Stimulated activated naive CD4-positive, alpha-beta T cell (primary cell): ENCODE data around the gene PARD3B.

Source experiments
- DNase-seq, 6 experiments: peaks; one replicate each; lab custom pipeline; 2025; lab: John Stamatoyannopoulos, UW

The PARD3B gene

DNA sequence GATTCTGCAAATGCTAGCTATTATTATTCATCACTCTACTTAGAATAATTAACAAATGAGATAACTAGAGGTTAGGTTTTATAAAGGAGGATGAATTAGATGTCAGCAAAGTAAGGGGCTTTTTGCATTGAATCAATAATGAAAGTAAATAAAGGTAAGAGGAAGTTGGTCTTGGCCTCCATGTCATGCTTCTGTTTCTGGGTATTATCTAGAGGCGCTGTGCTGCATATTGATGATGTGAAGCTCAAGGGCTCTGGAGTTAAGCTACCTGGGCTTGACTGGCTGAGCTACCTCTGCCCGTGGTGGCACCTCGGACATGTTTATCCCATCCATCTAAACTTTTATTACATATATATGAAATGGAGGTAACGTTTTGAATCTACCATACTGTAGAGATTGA is 350.9 kb downstream of the PARD3B start:
- DNase-seq, result no peak

DNA sequence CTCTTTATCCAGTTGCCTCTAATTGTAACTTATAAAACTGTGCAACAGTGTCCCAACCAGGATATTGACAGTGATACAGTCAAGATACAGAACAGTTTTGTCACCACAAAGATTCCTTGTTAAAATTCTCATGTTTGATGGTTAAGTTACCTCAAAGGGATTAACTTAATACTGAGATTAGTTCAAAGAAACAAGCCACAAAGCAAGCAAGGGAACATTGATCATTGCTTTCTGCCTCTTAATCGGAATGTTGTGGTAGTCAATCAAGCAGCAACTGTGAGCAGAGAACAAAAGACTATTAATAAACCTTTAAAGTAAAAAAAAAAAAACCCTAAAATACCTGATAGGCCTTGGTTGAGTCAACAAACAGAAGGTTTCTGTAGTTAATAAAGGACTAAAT is 352.3 kb downstream of the PARD3B start:
- no peak for DNase-seq

- no peak for DNase-seq
Observed at GRCh38 chr2:204898928-204899640, 353.8 kb downstream of the PARD3B start.

GRCh38 chr2:204899983-204900382 is 354.7 kb downstream of the PARD3B start:
- no peak for DNase-seq

DNA sequence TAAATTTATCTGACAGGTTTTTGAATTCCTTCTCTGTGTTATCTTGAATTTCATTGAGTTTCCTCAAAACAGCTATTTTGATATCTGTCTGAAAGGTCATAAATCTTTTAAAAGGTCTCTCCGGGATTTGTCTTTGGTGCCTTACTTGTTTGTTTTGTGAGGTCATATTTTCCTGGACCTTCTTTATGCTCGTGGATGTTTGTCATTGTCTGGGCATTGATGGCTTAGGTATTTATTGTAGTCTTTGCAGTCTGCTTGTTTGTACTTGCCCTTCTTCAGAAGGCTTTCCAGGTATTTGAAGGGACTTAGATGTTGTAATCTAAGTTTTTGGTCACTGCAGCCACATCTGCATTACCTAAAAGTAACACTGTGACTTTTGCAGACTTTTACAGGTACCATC is 355.2 kb downstream of the PARD3B start:
- DNase-seq, result no peak

GRCh38 chr2:204900910-204901309 is 355.6 kb downstream of the PARD3B start:
- DNase-seq, result no peak

- DNase-seq, result no peak
Observed at GRCh38 chr2:204901591-204901990, 356.3 kb downstream of the PARD3B start.

GRCh38 chr2:204909791-204910190 is 364.5 kb downstream of the PARD3B start:
- DNase-seq, result no peak

DNA sequence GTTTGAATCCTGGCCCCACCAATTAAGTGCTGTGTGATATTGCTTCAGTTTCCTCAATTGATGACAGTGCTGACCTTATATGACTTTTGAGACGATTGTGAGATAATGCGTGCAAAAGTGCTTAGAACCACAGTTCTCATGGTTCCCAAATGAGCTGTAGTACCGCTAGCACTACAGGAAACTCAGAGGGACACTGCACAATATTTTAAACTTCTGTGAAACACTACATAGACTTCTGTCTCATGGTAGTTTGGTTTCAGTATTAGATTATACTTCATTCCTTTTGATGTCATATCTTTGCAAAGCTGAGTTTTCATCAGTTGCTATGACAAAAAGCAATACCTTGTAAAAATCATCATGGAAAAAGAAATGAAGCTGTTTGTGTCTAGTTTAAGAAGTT is 368.0 kb downstream of the PARD3B start:
- no peak for DNase-seq

DNA sequence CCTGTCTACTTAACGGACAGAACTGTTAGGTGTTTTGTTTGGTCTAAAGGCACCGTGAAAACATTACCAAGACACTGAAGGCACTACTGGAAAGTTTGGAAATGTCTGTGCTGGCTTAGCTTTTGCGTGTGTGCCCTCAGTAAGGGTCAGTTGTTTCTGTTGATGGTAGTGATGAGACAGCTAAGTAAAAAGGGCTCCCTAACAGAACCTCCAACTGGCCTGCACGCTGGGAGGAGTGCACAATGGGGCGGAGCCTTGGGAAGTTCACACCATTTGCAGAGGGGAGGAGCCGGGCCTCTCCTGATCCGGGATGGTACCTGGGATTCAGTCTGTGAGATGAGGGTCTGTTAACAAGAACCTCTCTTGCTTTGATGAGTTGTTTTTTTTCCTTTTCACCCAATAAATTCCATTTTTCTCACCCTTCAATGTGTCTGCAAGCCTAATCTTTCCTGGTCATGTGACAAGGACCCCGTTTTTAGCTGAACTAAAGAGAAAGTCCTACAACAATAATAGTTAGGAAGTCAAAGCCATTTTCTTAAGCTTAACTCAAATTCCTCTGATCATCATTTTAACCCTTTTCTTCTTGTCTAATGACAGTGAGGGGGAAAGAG is 368.7 kb downstream of the PARD3B start:
- DNase-seq, result no peak

DNA sequence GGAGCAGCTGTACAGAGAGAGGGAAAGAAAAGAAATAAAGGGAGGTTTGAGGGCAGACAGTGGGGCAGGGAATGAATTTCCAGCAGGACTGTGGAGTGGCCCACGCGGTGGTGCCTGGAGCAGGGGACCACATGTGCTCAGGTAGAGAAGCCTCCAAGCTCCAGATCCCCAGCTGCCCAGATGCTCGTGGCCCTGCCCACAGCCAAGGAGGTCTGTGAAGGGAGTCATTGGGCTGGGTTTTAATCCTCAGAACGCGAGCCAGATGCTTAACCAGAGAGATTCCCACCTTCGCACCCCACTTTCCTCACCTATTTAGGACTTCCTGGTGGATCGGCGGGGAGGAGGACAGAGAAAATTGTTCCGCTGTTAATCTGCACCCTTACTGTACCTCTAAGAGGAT is 369.4 kb downstream of the PARD3B start:
- DNase-seq, result no peak

DNA sequence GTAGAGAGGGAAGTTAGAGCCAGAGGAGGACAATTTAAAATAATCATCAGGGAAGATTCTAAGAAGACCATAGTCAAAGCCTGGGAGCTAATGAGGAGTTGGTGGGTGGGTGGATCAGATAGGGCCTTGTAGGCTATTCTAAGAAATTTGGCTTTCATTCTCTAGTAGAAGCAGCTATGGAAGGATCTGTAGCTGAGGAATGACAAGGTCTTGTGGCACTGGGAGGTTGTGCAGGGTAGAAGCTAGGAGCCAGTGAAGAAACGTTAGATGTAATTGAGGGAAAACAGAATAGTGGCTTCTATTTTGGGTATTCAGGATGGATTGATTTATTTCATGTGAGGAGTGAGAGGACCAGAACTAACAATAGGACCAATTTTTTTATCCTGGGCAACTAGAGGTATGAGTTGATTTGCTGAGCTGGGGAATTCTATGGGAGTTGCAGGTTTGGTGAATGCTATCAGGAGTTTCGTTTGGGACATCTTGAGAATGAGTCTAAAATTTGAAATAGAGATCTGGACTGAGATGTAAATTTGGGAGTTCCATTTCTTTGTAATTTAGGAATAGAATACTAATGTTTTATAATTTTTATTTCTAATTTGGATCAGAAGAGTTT is 371.9 kb downstream of the PARD3B start:
- DNase-seq, result no peak

GRCh38 chr2:204920776-204921175 is 375.5 kb downstream of the PARD3B start:
- no peak for DNase-seq

- no peak for DNase-seq
Observed at GRCh38 chr2:204923957-204924356, 378.7 kb downstream of the PARD3B start.

GRCh38 chr2:204931562-204931961 is 386.3 kb downstream of the PARD3B start:
- no peak for DNase-seq

- no peak for DNase-seq
Observed at GRCh38 chr2:204933735-204934374, 388.6 kb downstream of the PARD3B start.

DNA sequence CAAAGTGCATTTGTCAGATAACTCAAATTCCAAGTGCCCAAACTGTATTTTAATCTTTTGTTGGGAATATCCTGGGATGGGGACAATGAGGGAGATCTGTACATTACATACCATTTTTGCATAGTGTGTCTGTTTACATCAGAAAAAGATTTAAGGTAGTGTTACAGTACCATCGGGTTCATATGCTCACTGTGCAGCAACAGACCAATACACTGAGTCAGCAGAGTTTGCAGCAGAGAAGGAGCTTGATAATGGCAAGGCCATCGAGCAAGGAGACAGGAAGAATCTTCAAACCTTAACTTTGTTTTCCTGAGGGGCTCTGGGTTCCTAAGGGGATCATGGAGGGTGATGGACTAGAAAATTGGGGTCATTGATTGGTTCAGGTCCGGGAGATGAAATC is 399.7 kb downstream of the PARD3B start:
- DNase-seq, result no peak

DNA sequence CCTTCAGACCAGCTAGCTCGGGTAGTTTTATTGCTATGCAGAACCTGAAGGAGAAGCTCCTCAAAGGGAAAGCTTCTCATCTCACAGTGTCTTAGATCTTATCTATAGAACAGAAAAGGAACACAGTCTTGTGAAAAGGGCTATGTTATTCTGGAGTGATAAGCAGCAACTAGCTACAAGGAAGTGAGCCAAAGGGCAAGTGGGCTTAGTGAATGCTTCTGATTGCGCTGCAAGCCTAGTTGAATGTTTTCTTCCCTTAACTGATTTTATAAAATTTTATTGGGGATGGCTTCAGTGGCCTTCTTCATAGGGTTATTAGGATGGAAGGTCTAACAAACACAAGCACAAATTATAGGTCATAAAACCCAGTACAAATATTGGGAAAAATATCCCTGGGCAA is 400.1 kb downstream of the PARD3B start:
- DNase-seq, result peak in 1 of 6 experiments; percentile 14

DNA sequence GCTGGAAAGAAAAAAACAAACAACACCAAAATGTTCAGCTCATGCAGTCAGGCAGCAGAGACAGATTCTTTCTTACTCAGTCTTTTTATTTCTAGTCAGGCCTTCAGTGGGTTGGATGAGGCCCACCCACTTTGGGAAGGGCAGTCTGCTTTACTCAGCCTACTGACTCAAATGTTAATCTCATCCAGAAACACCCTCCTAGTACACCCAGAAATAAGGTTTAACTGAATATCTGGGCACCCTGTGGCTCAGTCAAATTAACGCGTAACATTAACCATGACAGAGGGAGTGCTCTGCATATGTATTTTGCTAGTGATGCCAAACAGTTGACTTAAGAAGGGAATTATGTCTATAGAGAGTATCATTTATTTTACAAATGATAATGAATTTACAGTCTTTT is 401.6 kb downstream of the PARD3B start:
- DNase-seq, result no peak

DNA sequence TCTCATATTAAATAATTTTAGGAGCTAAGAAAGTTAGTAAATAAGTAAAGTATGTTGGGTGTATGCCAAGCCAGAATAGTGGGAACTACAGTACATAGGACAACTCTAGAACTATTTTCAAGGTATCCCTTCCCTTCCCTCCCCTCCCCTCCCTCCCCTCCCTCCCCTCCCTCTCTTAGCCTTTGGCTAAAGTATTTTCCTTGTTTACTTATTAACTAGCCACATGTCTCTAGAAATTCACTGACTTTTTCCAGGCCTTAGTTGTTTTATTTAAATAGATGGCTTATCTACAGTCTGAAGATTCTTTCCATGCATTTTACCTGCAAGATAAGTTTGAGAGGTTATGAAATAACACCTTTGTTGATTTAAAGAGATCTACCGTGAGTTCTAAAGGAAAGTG is 402.1 kb downstream of the PARD3B start:
- DNase-seq, result no peak

GRCh38 chr2:204948024-204948763 is 402.9 kb downstream of the PARD3B start:
- peak in 3 of 6 experiments; percentile 40 to 49 (median 46) for DNase-seq

DNA sequence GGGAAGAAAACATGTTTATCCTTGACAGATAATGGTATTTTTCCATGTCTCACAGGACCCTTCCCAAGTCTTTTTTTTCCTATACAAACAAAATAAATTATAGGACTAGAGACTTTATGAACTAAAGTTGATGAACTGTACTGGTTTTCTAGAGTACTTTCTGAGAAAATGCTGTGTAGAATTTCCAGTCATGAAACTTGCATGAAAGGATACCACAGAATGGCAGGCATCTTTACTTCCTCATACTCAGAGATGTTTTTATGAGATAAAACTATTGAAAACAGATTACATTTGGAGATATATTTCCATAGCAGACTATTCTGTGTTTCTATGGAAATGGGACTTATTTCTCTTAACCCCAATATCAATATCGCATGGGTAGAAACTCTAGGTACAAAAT is 403.5 kb downstream of the PARD3B start:
- DNase-seq, result peak in 2 of 6 experiments; percentile 26 to 49
